ENCODE results near the gene EMILIN3. TPM values are rescaled to one million over a fixed set of nuclear protein-coding genes. Genes with fewer than 3 reads are reported as not detected.

The EMILIN3 gene
- total and polyA plus RNA-seq, 7 donors: 0.66 to 4.3 (median 2.9) TPM; not detected in 2

- no peaks in the 10 kb centered on the region for H3K36me3 ChIP-seq
- intact Hi-C loops (cut with DNase I): no loop called here
- no peak for DNase-seq
- no peak for TF ChIP-seq EP300 (IDR thresholded peaks at IDR 0.05)
- no peak for TF ChIP-seq POLR2AphosphoS5 (IDR thresholded peaks at IDR 0.05)
- TF ChIP-seq POLR2A (IDR thresholded peaks at IDR 0.05): no peak
- no peak for TF ChIP-seq CTCF (IDR thresholded peaks at IDR 0.05)
- WGBS, 2 donors: 79 to 89% methylated on average over 2 of the region's 2 CpGs
- no peak overlapping the region for H3K4me3 ChIP-seq
- no peak overlapping the region for H3K27ac ChIP-seq
- H3K27me3 ChIP-seq: peaks cover 9 to 43% (median 39%) of the 10 kb centered on the region in 3 donors
- peaks cover 0 to 14% (median 13%) of the 10 kb centered on the region in 4 donors for H3K4me1 ChIP-seq
- H3K9me3 ChIP-seq: no peaks in the 10 kb centered on the region
Measured at GRCh38 chr20:41369673-41370072, 3.1 kb upstream of the EMILIN3 start.

- intact Hi-C loops (cut with DNase I): no loop called here
- Histone ChIP-seq H3K4me3 (no peak overlapping the region), H3K36me3 (no peaks in the 10 kb centered on the region), H3K27ac (no peak overlapping the region), H3K4me1 (peaks cover 0 to 14% (median 13%) of the 10 kb centered on the region in 4 donors), H3K9me3 (no peaks in the 10 kb centered on the region), H3K27me3 (peaks cover 9 to 55% (median 42%) of the 10 kb centered on the region in 3 donors)
- WGBS, 2 donors: 85 to 93% methylated on average over 3 of the region's 3 CpGs
- no peak for TF ChIP-seq POLR2AphosphoS5 (IDR thresholded peaks at IDR 0.05)
- no peak for TF ChIP-seq EP300 (IDR thresholded peaks at IDR 0.05)
- TF ChIP-seq POLR2A (IDR thresholded peaks at IDR 0.05): no peak
- no peak for TF ChIP-seq CTCF (IDR thresholded peaks at IDR 0.05)
- no peak for DNase-seq
Measured at GRCh38 chr20:41367956-41368355, 1.3 kb upstream of the EMILIN3 start.

- no peak for DNase-seq
- H3K4me3 ChIP-seq: no peak overlapping the region
- peaks cover 9 to 55% (median 42%) of the 10 kb centered on the region in 3 donors for H3K27me3 ChIP-seq
Measured at GRCh38 chr20:41367393-41367695, 726 bp upstream of the EMILIN3 start.

GRCh38 chr20:41365777-41366545 is 657 bp downstream of the EMILIN3 start:
- peaks cover 9 to 55% (median 42%) of the 10 kb centered on the region in 3 donors for H3K27me3 ChIP-seq
- DNase-seq: no peak
- peak overlapping the region; percentile 5 to 49 (median 40) for H3K4me3 ChIP-seq
- TF ChIP-seq POLR2AphosphoS5 (IDR thresholded peaks at IDR 0.05): no peak
- no peak for TF ChIP-seq EP300 (IDR thresholded peaks at IDR 0.05)
- no peak for TF ChIP-seq CTCF (IDR thresholded peaks at IDR 0.05)
- TF ChIP-seq POLR2A (IDR thresholded peaks at IDR 0.05): no peak
- H3K9me3 ChIP-seq: no peaks in the 10 kb centered on the region
- intact Hi-C loops (cut with DNase I): no loop called here
- H3K27ac ChIP-seq: no peak overlapping the region
- H3K36me3 ChIP-seq: no peaks in the 10 kb centered on the region
- WGBS, 2 donors: 3 to 5% methylated on average over 76 of the region's 76 CpGs
- peaks cover 0 to 14% (median 13%) of the 10 kb centered on the region in 4 donors for H3K4me1 ChIP-seq

More at GRCh38 chr20:41367393-41367695, 726 bp upstream of the EMILIN3 start:
- H3K27ac ChIP-seq: no peak overlapping the region
- H3K9me3 ChIP-seq: no peaks in the 10 kb centered on the region
- WGBS, 2 donors: 50 to 59% methylated on average over 13 of the region's 13 CpGs
- no peak for TF ChIP-seq CTCF (IDR thresholded peaks at IDR 0.05)
- no peak for TF ChIP-seq POLR2AphosphoS5 (IDR thresholded peaks at IDR 0.05)
- TF ChIP-seq POLR2A (IDR thresholded peaks at IDR 0.05): no peak
- TF ChIP-seq EP300 (IDR thresholded peaks at IDR 0.05): no peak
- H3K36me3 ChIP-seq: no peaks in the 10 kb centered on the region
- H3K4me1 ChIP-seq: peaks cover 0 to 14% (median 13%) of the 10 kb centered on the region in 4 donors
- intact Hi-C loops (cut with DNase I): no loop called here

Measured in sigmoid colon (tissue), 7 donors.